Stomach smooth muscle (tissue), 2 donors: Measurements from ENCODE around the gene STX10.
A peak's percentile ranks its signal among the peaks of the same experiment; 100 is the strongest.

Experiments used
- H3K27ac ChIP-seq: one replicate; pipeline ENCODE4 v1.7.0; 2013; ENCODE audit warnings: mild to moderate bottlenecking, low read length, inconsistent platforms
- H3K27me3 ChIP-seq, 2 donors: one replicate each; pipeline ENCODE4 v1.7.0; 2013; ENCODE audit warnings: low read length in 2 of 2; ENCODE audit not compliant: insufficient read depth in 2 of 2, control insufficient read depth in 1 of 2
- H3K36me3 ChIP-seq, 2 donors: one replicate each; pipeline ENCODE4 v1.7.0; 2013; ENCODE audit warnings: low read length in 2 of 2; ENCODE audit not compliant: control insufficient read depth in 2 of 2, insufficient read depth in 2 of 2
- H3K4me1 ChIP-seq: one replicate; pipeline ENCODE4 v1.7.0; 2013; ENCODE audit warnings: low read length; ENCODE audit not compliant: control insufficient read depth, insufficient read depth
- H3K4me3 ChIP-seq, 2 donors: one replicate each; pipeline ENCODE4 v1.7.0; 2013; ENCODE audit warnings: low read length in 2 of 2
- H3K9ac ChIP-seq, 2 donors: one replicate each; pipeline ENCODE4 v1.7.0; 2013; ENCODE audit warnings: low read length in 2 of 2, mild to moderate bottlenecking in 1 of 2
- H3K9me3 ChIP-seq, 2 donors: one replicate each; pipeline ENCODE4 v1.7.0; 2013; ENCODE audit warnings: low read length in 2 of 2; ENCODE audit not compliant: control insufficient read depth in 2 of 2
- donor health status: healthy.
- donor health status: Pancreatic carcinoma.

STX10 gene

GRCh38 chr19:13102666-13103580, 47.3 kb downstream of the STX10 start, which contains the start of gene LYL1:
LYL1 (minus strand) TSS chr19:13102858; CDS start chr19:13101171, 1,687 bp downstream.
- Histone ChIP-seq H3K27ac (peak within 1 kb of the TSS; percentile 37), H3K4me1 (peaks cover 34% of the 10 kb centered on the region), H3K4me3 (peak within 1 kb of the TSS; percentile 60 to 70), H3K9me3 (no peaks in the 10 kb centered on the region), H3K36me3 (peaks cover 0 to 2% of the 10 kb centered on the region in 2 donors), H3K9ac (peak within 1 kb of the TSS; percentile 13 to 48), H3K27me3 (peaks cover 2 to 8% of the 10 kb centered on the region in 2 donors)

GRCh38 chr19:13102416-13102665, 47.8 kb downstream of the STX10 start:
- H3K9me3 ChIP-seq, result no peaks in the 10 kb centered on the region
- peak overlapping the region in 1 of 2 donors; percentile 48 for H3K9ac ChIP-seq
- peak overlapping the region; percentile 60 to 70 for H3K4me3 ChIP-seq
- H3K27me3 ChIP-seq, result peaks cover 2 to 8% of the 10 kb centered on the region in 2 donors
- peak overlapping the region; percentile 37 for H3K27ac ChIP-seq
- H3K36me3 ChIP-seq, result peaks cover 0 to 2% of the 10 kb centered on the region in 2 donors
- peaks cover 36% of the 10 kb centered on the region for H3K4me1 ChIP-seq

DNA sequence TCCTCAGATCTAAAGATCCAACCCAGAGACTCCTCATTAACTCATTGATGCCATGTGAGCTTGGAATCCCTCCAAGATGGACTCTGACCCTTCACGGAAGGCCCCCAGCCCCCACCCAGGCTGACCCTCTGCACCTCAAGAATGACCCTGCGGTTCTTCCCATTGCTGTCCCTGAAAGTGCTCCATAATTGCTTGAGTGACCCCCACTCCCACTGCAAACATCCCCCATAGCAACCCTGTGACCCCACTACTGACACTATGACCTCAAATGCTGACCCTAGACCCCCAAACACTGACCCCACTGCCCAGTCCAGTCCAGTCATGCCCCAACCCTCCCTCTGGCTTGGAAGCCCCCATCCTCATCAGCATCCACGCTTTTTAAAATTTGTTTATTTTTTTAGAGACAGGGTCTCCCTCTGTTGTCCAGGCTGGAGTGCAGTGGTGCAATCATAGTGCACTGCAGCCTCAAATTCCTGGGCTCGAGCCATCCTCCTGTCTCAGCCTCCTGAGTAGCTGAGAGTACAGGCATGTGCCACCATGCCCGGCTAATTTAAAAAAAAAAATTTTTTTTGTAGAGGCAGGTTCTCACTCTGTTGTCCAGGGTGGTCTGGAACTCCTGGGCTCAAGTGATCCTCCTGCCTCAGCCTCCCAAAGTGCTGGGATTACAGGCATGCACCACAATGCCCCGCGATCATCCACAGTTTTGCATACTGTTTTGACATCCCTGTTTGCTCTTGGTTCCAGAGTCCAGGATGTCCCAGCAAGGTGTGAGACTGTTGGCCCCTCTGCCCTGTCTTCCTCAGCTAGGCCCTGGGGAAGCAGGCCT, 48.4 kb downstream of the STX10 start:
- peak overlapping the region; percentile 37 for H3K27ac ChIP-seq
- H3K27me3 ChIP-seq, result peaks cover 2 to 8% of the 10 kb centered on the region in 2 donors
- H3K36me3 ChIP-seq, result peaks cover 0 to 2% of the 10 kb centered on the region in 2 donors
- H3K9ac ChIP-seq, result peak overlapping the region in 1 of 2 donors; percentile 48
- peak overlapping the region; percentile 60 to 70 for H3K4me3 ChIP-seq
- peaks cover 36% of the 10 kb centered on the region for H3K4me1 ChIP-seq
- no peaks in the 10 kb centered on the region for H3K9me3 ChIP-seq

- H3K9me3 ChIP-seq, result no peaks in the 10 kb centered on the region
- H3K27ac ChIP-seq, result no peak overlapping the region
- peaks cover 2 to 8% of the 10 kb centered on the region in 2 donors for H3K27me3 ChIP-seq
- peak overlapping the region in 1 of 2 donors; percentile 70 for H3K4me3 ChIP-seq
- H3K36me3 ChIP-seq, result peaks cover 0 to 2% of the 10 kb centered on the region in 2 donors
- H3K4me1 ChIP-seq, result peaks cover 36% of the 10 kb centered on the region
- no peak overlapping the region for H3K9ac ChIP-seq
These were observed 49.2 kb downstream of the STX10 start for GRCh38 chr19:13100841-13101589.

DNA sequence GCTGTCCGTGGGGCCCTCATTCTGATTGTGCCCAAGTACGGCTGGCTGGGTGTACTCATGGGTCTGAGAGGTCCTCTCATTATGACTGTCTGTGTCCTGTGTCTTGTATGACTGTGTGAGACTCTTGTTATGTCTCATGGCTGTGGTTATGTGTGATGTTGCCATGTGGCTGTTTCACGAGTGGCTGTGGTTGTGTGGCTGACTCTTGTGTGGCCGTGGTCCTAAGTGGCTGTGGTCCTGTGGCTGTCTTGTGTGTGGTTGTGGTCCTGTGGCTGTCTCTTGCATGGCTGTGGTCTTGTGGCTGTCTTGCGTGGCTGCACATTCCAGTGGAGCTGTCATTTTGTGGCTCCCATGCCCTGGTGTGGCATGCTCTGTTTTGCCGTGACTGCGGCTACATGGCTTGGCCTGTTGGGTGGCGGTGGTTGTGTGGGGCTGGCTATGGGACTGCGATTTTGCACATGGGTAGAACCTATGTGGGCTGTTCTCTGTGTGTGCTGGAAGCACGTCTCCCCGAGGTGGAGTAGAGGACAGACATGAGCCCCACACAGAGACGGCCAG, 50.1 kb downstream of the STX10 start:
- H3K9ac ChIP-seq, result no peak overlapping the region
- H3K27me3 ChIP-seq, result peaks cover 2 to 8% of the 10 kb centered on the region in 2 donors
- H3K4me1 ChIP-seq, result peaks cover 36% of the 10 kb centered on the region
- H3K4me3 ChIP-seq, result peak overlapping the region in 1 of 2 donors; percentile 64
- peak overlapping the region; percentile 73 for H3K27ac ChIP-seq
- H3K36me3 ChIP-seq, result peaks cover 0 to 3% of the 10 kb centered on the region in 2 donors
- no peaks in the 10 kb centered on the region for H3K9me3 ChIP-seq

DNA sequence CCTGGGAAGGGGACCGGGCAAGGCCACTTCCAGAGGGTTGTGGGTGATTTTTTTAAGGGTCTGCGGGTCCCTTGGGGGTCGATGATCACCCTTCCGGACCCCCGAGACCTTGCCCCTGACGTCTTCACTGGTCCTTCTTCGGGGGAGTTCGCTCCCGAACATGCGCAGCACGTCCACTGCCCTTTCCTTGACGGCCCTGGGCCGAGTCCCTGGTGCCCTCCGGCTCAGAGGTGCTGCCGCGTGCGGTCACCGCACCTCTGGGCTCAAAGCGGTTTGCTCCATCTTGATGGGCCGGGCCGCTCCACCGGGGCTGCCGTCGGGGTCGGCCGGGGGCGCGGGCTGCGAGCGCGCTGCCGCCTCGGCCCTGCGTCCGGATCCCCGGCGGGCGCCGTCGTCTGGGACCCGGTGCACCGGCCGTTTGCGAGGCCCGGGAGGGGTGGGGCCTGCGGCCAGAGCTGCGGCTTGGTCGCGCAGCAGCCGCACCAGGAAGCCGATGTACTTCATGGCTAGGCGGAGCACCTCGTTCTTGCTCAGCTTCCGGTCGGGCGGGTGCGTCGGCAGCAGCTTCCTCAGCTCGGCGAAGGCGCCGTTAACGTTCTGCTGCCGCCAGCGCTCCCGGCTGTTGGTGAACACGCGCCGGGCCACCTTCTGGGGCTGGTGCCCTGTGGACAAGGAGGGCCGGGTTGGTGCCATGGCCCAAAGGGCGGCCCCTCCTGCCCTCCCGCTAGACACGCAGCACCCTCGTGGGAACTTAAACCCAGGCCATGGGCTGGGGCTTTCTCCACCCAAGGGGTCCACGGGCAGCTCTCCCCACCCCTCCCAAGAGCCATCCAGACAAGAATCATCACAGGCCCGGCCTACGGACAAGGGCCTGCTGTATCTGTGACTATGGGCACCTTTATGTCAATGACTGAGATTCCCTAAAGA, 50.8 kb downstream of the STX10 start:
- Histone ChIP-seq H3K9ac (peak overlapping the region in 1 of 2 donors; percentile 23), H3K27me3 (peaks cover 2 to 8% of the 10 kb centered on the region in 2 donors), H3K9me3 (no peaks in the 10 kb centered on the region), H3K36me3 (peaks cover 0 to 6% of the 10 kb centered on the region in 2 donors), H3K27ac (peak overlapping the region; percentile 73), H3K4me3 (peak overlapping the region; percentile 53 to 64), H3K4me1 (peaks cover 34% of the 10 kb centered on the region)

GRCh38 chr19:13098277-13099072, 51.7 kb downstream of the STX10 start:
- Histone ChIP-seq H3K27ac (peak overlapping the region; percentile 73), H3K36me3 (peaks cover 0 to 7% of the 10 kb centered on the region in 2 donors), H3K9ac (peak overlapping the region in 1 of 2 donors; percentile 28)

GRCh38 chr19:13097463-13098258, 52.5 kb downstream of the STX10 start:
- Histone ChIP-seq H3K9me3 (no peaks in the 10 kb centered on the region), H3K27ac (no peak overlapping the region), H3K36me3 (peaks cover 0 to 7% of the 10 kb centered on the region in 2 donors), H3K4me3 (no peak overlapping the region), H3K9ac (no peak overlapping the region), H3K4me1 (peaks cover 41% of the 10 kb centered on the region), H3K27me3 (peaks cover 2 to 8% of the 10 kb centered on the region in 2 donors)

More at GRCh38 chr19:13098277-13099072, 51.7 kb downstream of the STX10 start:
- Histone ChIP-seq H3K4me3 (peak overlapping the region; percentile 53 to 64), H3K27me3 (peaks cover 2 to 8% of the 10 kb centered on the region in 2 donors), H3K9me3 (no peaks in the 10 kb centered on the region), H3K4me1 (peaks cover 40% of the 10 kb centered on the region)
